GM19193 (cell line): ENCODE data around the gene FCAMR.
A peak's percentile ranks its signal among the peaks of the same experiment; 100 is the strongest.

ENCODE experiments used
- POLR2A ChIP-seq: IDR thresholded peaks from 4 replicates; pipeline ENCODE4 v1.6.1; 2011; ENCODE audit not compliant: insufficient read depth, insufficient read length; ENCODE audit errors: extremely low read depth

The FCAMR gene

GRCh38 chr1:206912445-206913095 is 57.7 kb downstream of the FCAMR start:
- peak; percentile 26 for TF ChIP-seq POLR2A

- no peak for TF ChIP-seq POLR2A
These were observed 59.1 kb downstream of the FCAMR start for GRCh38 chr1:206911064-206911663.

GRCh38 chr1:206909883-206910318 is 60.4 kb downstream of the FCAMR start:
- no peak for TF ChIP-seq POLR2A

GRCh38 chr1:206909161-206909882 is 60.9 kb downstream of the FCAMR start:
- TF ChIP-seq POLR2A = peak; percentile 26

GRCh38 chr1:206908038-206908437 is 62.2 kb downstream of the FCAMR start:
- no peak for TF ChIP-seq POLR2A
